Tibial nerve (tissue), 3 donors: ENCODE measurements around the gene KCNQ1.

Experiments used
- POLR2A ChIP-seq, 2 donors: fragments of 450-650 bp; IDR thresholded peaks; one replicate each; pipeline ENCODE4 v1.6.1; 2017; ENCODE audit warnings: antibody characterized with exemption in 2 of 2, mild to moderate bottlenecking in 2 of 2, moderate library complexity in 2 of 2
- TF ChIP-seq, protein P1 (sequence below), 5 experiments: fragments of 200-600 bp in 3 of 5; fragments of 450-650 bp in 2 of 5; sonication (generic) in 3 of 5; IDR thresholded peaks; one replicate each; pipeline ENCODE4 v1.5.1; 2016 to 2019; ENCODE audit warnings: antibody characterized with exemption in 5 of 5, mild to moderate bottlenecking in 3 of 5, moderate library complexity in 2 of 5

GRCh38 chr11:2775083-2775625 is 330.3 kb downstream of the KCNQ1 start:
- no peak for TF ChIP-seq POLR2A (IDR thresholded peaks at IDR 0.05)
- TF ChIP-seq, protein P1, sequence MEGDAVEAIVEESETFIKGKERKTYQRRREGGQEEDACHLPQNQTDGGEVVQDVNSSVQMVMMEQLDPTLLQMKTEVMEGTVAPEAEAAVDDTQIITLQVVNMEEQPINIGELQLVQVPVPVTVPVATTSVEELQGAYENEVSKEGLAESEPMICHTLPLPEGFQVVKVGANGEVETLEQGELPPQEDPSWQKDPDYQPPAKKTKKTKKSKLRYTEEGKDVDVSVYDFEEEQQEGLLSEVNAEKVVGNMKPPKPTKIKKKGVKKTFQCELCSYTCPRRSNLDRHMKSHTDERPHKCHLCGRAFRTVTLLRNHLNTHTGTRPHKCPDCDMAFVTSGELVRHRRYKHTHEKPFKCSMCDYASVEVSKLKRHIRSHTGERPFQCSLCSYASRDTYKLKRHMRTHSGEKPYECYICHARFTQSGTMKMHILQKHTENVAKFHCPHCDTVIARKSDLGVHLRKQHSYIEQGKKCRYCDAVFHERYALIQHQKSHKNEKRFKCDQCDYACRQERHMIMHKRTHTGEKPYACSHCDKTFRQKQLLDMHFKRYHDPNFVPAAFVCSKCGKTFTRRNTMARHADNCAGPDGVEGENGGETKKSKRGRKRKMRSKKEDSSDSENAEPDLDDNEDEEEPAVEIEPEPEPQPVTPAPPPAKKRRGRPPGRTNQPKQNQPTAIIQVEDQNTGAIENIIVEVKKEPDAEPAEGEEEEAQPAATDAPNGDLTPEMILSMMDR (IDR thresholded peaks at IDR 0.05), result no peak
